IMR-90 (cell line): ENCODE results near the gene PLCD1. TPM values are rescaled to one million over a fixed set of nuclear protein-coding genes. Genes with fewer than 3 reads are reported as not detected.

Experiments
- ATAC-seq: fragments of 200-7000 bp; cut with Tn5 transposase; 2 replicates; pipeline ENCODE4 v1.9.1; 2020; ENCODE audit warnings: low read depth, mild to moderate bottlenecking, moderate library complexity
- BruUV-seq: library from RNA; stranded (reverse); fragments of 400-500 nt; replicated peaks from 2 replicates; lab custom pipeline; 2021; lab: Mats Ljungman, UMichigan
- CTCF ChIA-PET: fragments of 300-600 bp; formaldehyde crosslinking; extraction: SDS; loops from one replicate; lab custom pipeline; 2021; ENCODE audit warnings: antibody characterized with exemption; lab: Yijun Ruan, JAX
- POLR2A ChIA-PET: fragments of 300-600 bp; sonication (Branson Sonifier 250); formaldehyde crosslinking; loops from one replicate; lab custom pipeline; 2022; ENCODE audit warnings: antibody characterized with exemption; ENCODE audit not compliant: unreplicated experiment; lab: Charles Lee
- DNase-seq: peaks from one replicate; pipeline ENCODE4 v3.0.0; 2013
- H2AFZ ChIP-seq: replicated peaks from 2 replicates; pipeline ENCODE3; 2013; ENCODE audit warnings: low read length, mild to moderate bottlenecking; ENCODE audit not compliant: poor library complexity
- H2AK5ac ChIP-seq: 2 replicates; pipeline ENCODE4 v1.6.1; 2013; ENCODE audit warnings: low read depth, low read length, inconsistent platforms
- H2AK9ac ChIP-seq: replicated peaks from 2 replicates; pipeline ENCODE3; 2013; ENCODE audit warnings: mild to moderate bottlenecking, low read depth, low read length, moderate library complexity; ENCODE audit not compliant: poor library complexity
- H2BK120ac ChIP-seq: 2 replicates; pipeline ENCODE4 v1.6.1; 2013; ENCODE audit warnings: low read depth, low read length, inconsistent platforms
- H2BK15ac ChIP-seq: 3 replicates; pipeline ENCODE4 v1.6.1; 2013; ENCODE audit warnings: low read depth, low read length, inconsistent platforms
- H2BK20ac ChIP-seq: 2 replicates; pipeline ENCODE4 v1.6.1; 2013; ENCODE audit warnings: low read depth, mild to moderate bottlenecking, inconsistent platforms, low read length, moderate library complexity
- H2BK5ac ChIP-seq: 2 replicates; pipeline ENCODE4 v1.6.1; 2013; ENCODE audit warnings: mild to moderate bottlenecking, low read depth, low read length, inconsistent platforms; ENCODE audit not compliant: poor library complexity, severe bottlenecking
- H3K14ac ChIP-seq: replicated peaks from 2 replicates; pipeline ENCODE4 v1.6.1; 2013; ENCODE audit warnings: low read depth, low read length, inconsistent platforms
- H3K18ac ChIP-seq: 2 replicates; pipeline ENCODE4 v1.6.1; 2013; ENCODE audit warnings: low read depth, low read length, control low read depth
- H3K23ac ChIP-seq: 2 replicates; pipeline ENCODE4 v1.6.1; 2013; ENCODE audit warnings: low read depth, low read length, inconsistent platforms
- H3K27ac ChIP-seq: 2 replicates; pipeline ENCODE4 v1.5.1; 2013; ENCODE audit warnings: mild to moderate bottlenecking, control low read depth, low read length; ENCODE audit not compliant: insufficient read depth
- H3K27me3 ChIP-seq: 2 replicates; pipeline ENCODE4 v1.6.1; 2013; ENCODE audit warnings: low read length; ENCODE audit not compliant: control insufficient read depth, insufficient read depth
- H3K36me3 ChIP-seq: 2 replicates; pipeline ENCODE4 v1.6.1; 2013; ENCODE audit warnings: low read length, mixed read lengths; ENCODE audit not compliant: control insufficient read depth, insufficient read depth
- H3K4ac ChIP-seq: 2 replicates; pipeline ENCODE4 v1.6.1; 2013; ENCODE audit warnings: low read depth, low read length, inconsistent platforms
- H3K4me1 ChIP-seq: 2 replicates; pipeline ENCODE4 v1.6.1; 2013; ENCODE audit warnings: low read length, mixed read lengths; ENCODE audit not compliant: control insufficient read depth, insufficient read depth
- H3K4me2 ChIP-seq: 2 replicates; pipeline ENCODE4 v1.6.1; 2013; ENCODE audit warnings: low read depth, mild to moderate bottlenecking, control low read depth, low read length, moderate library complexity
- H3K4me3 ChIP-seq: 2 replicates; pipeline ENCODE4 v1.5.1; 2013; ENCODE audit warnings: low read depth, mild to moderate bottlenecking, control low read depth, low read length, moderate library complexity; ENCODE audit not compliant: insufficient read depth
- H3K56ac ChIP-seq: 2 replicates; pipeline ENCODE4 v1.6.1; 2013; ENCODE audit warnings: low read length, inconsistent platforms; ENCODE audit not compliant: insufficient read depth; ENCODE audit errors: extremely low read depth
- H3K79me1 ChIP-seq, 2 experiments: 2 replicates each; pipeline ENCODE4 v1.6.1; 2013; ENCODE audit warnings: low read length in 2 of 2, inconsistent platforms in 1 of 2, low read depth in 1 of 2
- H3K9ac ChIP-seq: 2 replicates; pipeline ENCODE4 v1.6.1; 2013; ENCODE audit warnings: low read depth, low read length, control low read depth
- H3K9me1 ChIP-seq: 2 replicates; pipeline ENCODE4 v1.6.1; 2013; ENCODE audit warnings: low read length, inconsistent platforms; ENCODE audit not compliant: insufficient read depth
- H3K9me3 ChIP-seq: 2 replicates; pipeline ENCODE4 v1.6.1; 2013; ENCODE audit warnings: low read length; ENCODE audit not compliant: control insufficient read depth, insufficient read depth
- H4K20me1 ChIP-seq: 2 replicates; pipeline ENCODE4 v1.6.1; 2013; ENCODE audit warnings: low read length, inconsistent platforms; ENCODE audit not compliant: insufficient read depth
- H4K5ac ChIP-seq: 2 replicates; pipeline ENCODE4 v1.6.1; 2013; ENCODE audit warnings: mild to moderate bottlenecking, low read depth, low read length, control low read depth
- H4K8ac ChIP-seq, 2 experiments: 2 replicates each; pipeline ENCODE4 v1.6.1; 2013; ENCODE audit warnings: low read depth in 2 of 2, low read length in 2 of 2, control low read depth in 1 of 2, inconsistent platforms in 1 of 2
- H4K91ac ChIP-seq: 2 replicates; pipeline ENCODE4 v1.6.1; 2013; ENCODE audit warnings: low read depth, low read length, inconsistent platforms; ENCODE audit not compliant: insufficient read depth
- BHLHE40 ChIP-seq: fragments of 150-350 bp; IDR thresholded peaks from 2 replicates; pipeline ENCODE4 v1.6.1; 2016; ENCODE audit warnings: mild to moderate bottlenecking, low read depth, low read length
- CEBPB ChIP-seq: IDR thresholded peaks from 2 replicates; pipeline ENCODE4 v1.6.1; 2012; ENCODE audit warnings: low read depth, low read length, improper control_type of control experiment
- CHD1 ChIP-seq: IDR thresholded peaks from 2 replicates; pipeline ENCODE4 v1.6.1; 2012; ENCODE audit warnings: low read depth, low read length, improper control_type of control experiment
- CTCF ChIP-seq: conservative IDR thresholded peaks from 2 replicates; pipeline ENCODE4 v1.5.1; 2012; ENCODE audit warnings: mild to moderate bottlenecking, low read depth, low read length, improper control_type of control experiment
- ELK1 ChIP-seq: fragments of 150-350 bp; IDR thresholded peaks from 2 replicates; pipeline ENCODE4 v1.6.1; 2016; ENCODE audit warnings: low read depth, mild to moderate bottlenecking, low read length, moderate library complexity, borderline replicate concordance
- FOS ChIP-seq: fragments of 150-350 bp; IDR thresholded peaks from 2 replicates; pipeline ENCODE4 v1.6.1; 2016; ENCODE audit warnings: low read depth, low read length
- MAFK ChIP-seq: IDR thresholded peaks from 2 replicates; pipeline ENCODE4 v1.6.1; 2012; ENCODE audit warnings: low read depth, low read length, improper control_type of control experiment
- MAZ ChIP-seq: IDR thresholded peaks from 2 replicates; pipeline ENCODE4 v1.6.1; 2012; ENCODE audit warnings: low read depth, mild to moderate bottlenecking, low read length, improper control_type of control experiment, moderate library complexity, borderline replicate concordance
- MXI1 ChIP-seq: IDR thresholded peaks from 2 replicates; pipeline ENCODE4 v1.6.1; 2012; ENCODE audit warnings: low read depth, mild to moderate bottlenecking, low read length, moderate library complexity, borderline replicate concordance
- NFE2L2 ChIP-seq: fragments of 150-350 bp; IDR thresholded peaks from 2 replicates; pipeline ENCODE4 v1.6.1; 2016; ENCODE audit warnings: low read depth, mild to moderate bottlenecking, low read length
- POLR2A ChIP-seq: IDR thresholded peaks from 2 replicates; pipeline ENCODE4 v1.6.1; 2012; ENCODE audit warnings: mild to moderate bottlenecking, low read depth, low read length
- RAD21 ChIP-seq: IDR thresholded peaks from 2 replicates; pipeline ENCODE4 v1.6.1; 2012; ENCODE audit warnings: low read length, improper control_type of control experiment
- RCOR1 ChIP-seq: IDR thresholded peaks from 2 replicates; pipeline ENCODE4 v1.6.1; 2012; ENCODE audit warnings: mild to moderate bottlenecking, low read length, improper control_type of control experiment; ENCODE audit not compliant: insufficient replicate concordance
- RFX5 ChIP-seq: IDR thresholded peaks from 2 replicates; pipeline ENCODE4 v1.8.0; 2012; ENCODE audit warnings: low read depth, mild to moderate bottlenecking, low read length, moderate library complexity
- SMC3 ChIP-seq: fragments of 150-350 bp; IDR thresholded peaks from 2 replicates; pipeline ENCODE4 v1.6.1; 2016; ENCODE audit warnings: low read depth, mild to moderate bottlenecking, antibody characterized with exemption, low read length, moderate library complexity
- USF2 ChIP-seq: fragments of 150-350 bp; IDR thresholded peaks from 2 replicates; pipeline ENCODE4 v1.6.1; 2017; ENCODE audit warnings: mild to moderate bottlenecking, antibody characterized with exemption, low read length, low read depth
- WGBS, 2 experiments: methylation state at CpG; one replicate each; pipeline versions ENCODE4 v1.1.5 to v1.1.7; 2013; ENCODE audit warnings: missing lambda C conversion rate in 2 of 2; ENCODE audit not compliant: insufficient read length in 1 of 2; ENCODE audit errors: extremely low coverage in 2 of 2; 5-methylcytosine and 5-hydroxymethylcytosine counted together
- dilution Hi-C: fragments of 300-500 bp; cut with HindIII; formaldehyde crosslinking; loops from one replicate; pipeline ENCODE4 v1.14.3; 2018; ENCODE audit warnings: low sequenced_read_pairs; ENCODE audit not compliant: unreplicated experiment
- in situ Hi-C: fragments of 300-500 bp; cut with MboI; formaldehyde crosslinking; loops from 3 replicates; pipeline ENCODE4 v1.14.3; 2019; ENCODE audit warnings: low sequenced_read_pairs, inconsistent platforms, mixed read lengths
- intact Hi-C: fragments of 100-400 bp; cut with micrococcal nuclease; formaldehyde crosslinking; loops from 2 replicates; pipeline ENCODE4 v1.10.0; 2022
- polyA plus RNA-seq, 3 experiments: library from polyadenylated mRNA; depleted of rRNA; stranded (reverse); fragments of >200 nt; gene quantifications; 2 replicates each; pipeline ENCODE4 v1.2.3, GENCODE V29; 2012; ENCODE audit warnings: low replicate concordance in 1 of 3
- total RNA-seq: library from RNA; depleted of rRNA; stranded (reverse); fragments of >200 nt; gene quantifications from 2 replicates; pipeline ENCODE4 v1.2.3, GENCODE V29; 2012

PLCD1 gene
- total and polyA plus RNA-seq, 2 of the 4 experiments (the other 2 are of a cell fraction), result 14.9 to 16.3 TPM

GRCh38 chr3:37989821-37990480 is 39.5 kb downstream of the PLCD1 start:
- intact Hi-C loops (no loop called here), dilution Hi-C loops (no loop called here), in situ Hi-C loops (no loop called here)
- 100% methylated on average over 2 of the region's 7 CpGs; no CpG with 5 or more reads in 1 of the 2 experiments for WGBS, 2 experiments
- H4K20me1 ChIP-seq, result no peaks in the 10 kb centered on the region
- no TSS peak for BruUV-seq
- H2AK5ac ChIP-seq, result 0 out of 2 replicates have a peak overlapping the region, but pooled peaks have one; percentile 37
- CTCF ChIA-PET, result no interaction called here
- no peak overlapping the region for H3K4me2 ChIP-seq
- H3K27ac ChIP-seq, result no peak overlapping the region
- no peaks in the 10 kb centered on the region for H3K9me3 ChIP-seq
- H3K4ac ChIP-seq, result no peak overlapping the region
- no peak overlapping the region for H3K56ac ChIP-seq
- H3K18ac ChIP-seq, result no peak overlapping the region
- no peaks in the 10 kb centered on the region for H3K36me3 ChIP-seq
- DNase-seq (no peak), ATAC-seq (no peak)
- H2AK9ac ChIP-seq, result no peak overlapping the region
- no peak overlapping the region for H3K4me3 ChIP-seq
- H3K14ac ChIP-seq, result no peak overlapping the region
- no peak overlapping the region for H2BK20ac ChIP-seq
- H2BK120ac ChIP-seq, result no peak overlapping the region
- no peak overlapping the region for H4K8ac ChIP-seq
- TF ChIP-seq RAD21, result no peak
- no peak for TF ChIP-seq CEBPB
- TF ChIP-seq MXI1, result no peak
- TF ChIP-seq RFX5, result no peak
- TF ChIP-seq BHLHE40, result no peak
- no peak for TF ChIP-seq MAFK
- no peak for TF ChIP-seq CHD1
- no peak for TF ChIP-seq USF2
- TF ChIP-seq CTCF, result no peak
- TF ChIP-seq POLR2A, result no peak
- no peak for TF ChIP-seq RCOR1
- no peak for TF ChIP-seq MAZ
- TF ChIP-seq NFE2L2, result no peak
- TF ChIP-seq FOS, result no peak
- TF ChIP-seq ELK1, result no peak
- no peak for TF ChIP-seq SMC3
- H3K79me1 ChIP-seq, result no peaks in the 10 kb centered on the region
- H2BK15ac ChIP-seq, result no peak overlapping the region
- no peak overlapping the region for H2AFZ ChIP-seq
- no peaks in the 10 kb centered on the region; the same call in 1 of the 2 replicates for H3K27me3 ChIP-seq
- no peak overlapping the region for H4K5ac ChIP-seq
- no peak overlapping the region for H3K9ac ChIP-seq
- H3K9me1 ChIP-seq, result 0 out of 2 replicates have a peak, but pooled peaks cover 4% of the 10 kb centered on the region
- no peak overlapping the region for H4K91ac ChIP-seq
- H2BK5ac ChIP-seq, result no peak overlapping the region
- POLR2A ChIA-PET, result no interaction called here
- no peak overlapping the region for H3K23ac ChIP-seq
- H3K4me1 ChIP-seq, result peaks cover 2% of the 10 kb centered on the region
